ENCODE results near the gene MAP2K3.
A peak's percentile ranks its signal among the peaks of the same experiment; 100 is the strongest.

Gene MAP2K3

DNA sequence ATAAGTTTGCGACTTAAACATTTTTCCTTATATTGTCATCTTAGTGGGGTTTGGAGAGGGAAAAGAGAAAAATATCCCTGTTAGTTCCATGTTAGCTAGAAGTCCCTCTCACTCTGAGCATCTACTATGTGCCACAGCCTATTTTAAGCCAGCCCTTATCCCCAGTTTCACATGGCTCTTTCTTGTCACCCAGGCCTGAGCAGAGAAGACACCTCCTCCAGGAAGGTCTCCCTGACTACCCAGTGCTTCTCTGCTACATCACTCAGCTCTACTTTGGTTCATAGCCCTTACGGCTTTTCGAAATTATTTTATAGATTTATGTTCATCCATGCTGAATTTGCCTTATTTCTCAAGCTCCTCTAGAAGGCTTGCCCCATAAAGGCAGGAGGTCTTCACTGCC is 7.2 kb upstream of the MAP2K3 start:
- H3K27me3 ChIP-seq (ENCODE audit: control insufficient read depth in 3 of 3, insufficient read depth in 3 of 3, low read depth in 1 of 3, low read length in 3 of 3) = peaks cover 2 to 71% (median 33%) of the 10 kb centered on the region in 3 experiments
- H3K4ac ChIP-seq (ENCODE audit: low read length) = no peak overlapping the region
- no peak overlapping the region for H3K14ac ChIP-seq (ENCODE audit: low read length)
- H3K9ac ChIP-seq (ENCODE audit: low read depth, low read length, poor library complexity) = no peak overlapping the region
- no peak overlapping the region for H4K91ac ChIP-seq (ENCODE audit: low read depth, low read length, poor library complexity)
- no peak overlapping the region for H2BK15ac ChIP-seq (ENCODE audit: low read length)
- H2BK12ac ChIP-seq (ENCODE audit: low read length) = no peak overlapping the region
- H3K9me3 ChIP-seq (replicated peaks in 1 of 2; ENCODE audit: control insufficient read depth in 2 of 2, insufficient read depth in 1 of 2, low read depth in 1 of 2, low read length in 2 of 2) = no peaks in the 10 kb centered on the region
- H3K79me1 ChIP-seq (ENCODE audit: low read depth, low read length) = no peaks in the 10 kb centered on the region
- H2BK120ac ChIP-seq (ENCODE audit: low read depth, low read length) = no peak overlapping the region
- H2BK5ac ChIP-seq (ENCODE audit: low read length) = no peak overlapping the region
- no peak overlapping the region for H3K23ac ChIP-seq (ENCODE audit: low read depth, low read length, poor library complexity)
- H3K4me3 ChIP-seq (ENCODE audit: low read length in 2 of 2) = no peak overlapping the region
- H3K18ac ChIP-seq (ENCODE audit: low read length) = no peak overlapping the region
- no CpG with 5 or more reads among the region's 3 CpGs for WGBS, 2 donors (ENCODE audit: extremely low coverage in 2 of 2, insufficient read length in 2 of 2, insufficient replicate concordance in 1 of 2)
- no peak overlapping the region for H3K4me2 ChIP-seq (ENCODE audit: insufficient read depth, low read length, poor library complexity, severe bottlenecking)
- no peak overlapping the region for H3K27ac ChIP-seq (replicated peaks; ENCODE audit: low read length)
- no peak overlapping the region for H2AFZ ChIP-seq (ENCODE audit: low read length)
- H3K36me3 ChIP-seq (replicated peaks in 1 of 2; ENCODE audit: control insufficient read depth in 2 of 2, insufficient read depth in 2 of 2, low read length in 2 of 2) = no peaks in the 10 kb centered on the region
- no peak overlapping the region for H4K8ac ChIP-seq (ENCODE audit: low read depth, low read length)
- peaks cover 3 to 4% of the 10 kb centered on the region in 2 donors for H3K4me1 ChIP-seq (ENCODE audit: control insufficient read depth in 2 of 2, insufficient read depth in 1 of 2, low read depth in 1 of 2, low read length in 2 of 2)
- DNase-seq (ENCODE audit: low spot score) = no peak
- H2AK5ac ChIP-seq (ENCODE audit: low read depth, low read length) = no peak overlapping the region

GRCh38 chr17:21278450-21279197 is 5.9 kb upstream of the MAP2K3 start:
- Histone ChIP-seq H3K9me3 (replicated peaks in 1 of 2; ENCODE audit: control insufficient read depth in 2 of 2, insufficient read depth in 1 of 2, low read depth in 1 of 2, low read length in 2 of 2) (no peaks in the 10 kb centered on the region), H4K91ac (ENCODE audit: low read depth, low read length, poor library complexity) (no peak overlapping the region), H2BK120ac (ENCODE audit: low read depth, low read length) (no peak overlapping the region), H3K18ac (ENCODE audit: low read length) (no peak overlapping the region), H3K79me1 (ENCODE audit: low read depth, low read length) (no peaks in the 10 kb centered on the region), H4K8ac (ENCODE audit: low read depth, low read length) (no peak overlapping the region), H3K23ac (ENCODE audit: low read depth, low read length, poor library complexity) (no peak overlapping the region), H3K36me3 (replicated peaks in 1 of 2; ENCODE audit: control insufficient read depth in 2 of 2, insufficient read depth in 2 of 2, low read length in 2 of 2) (no peaks in the 10 kb centered on the region), H2BK5ac (ENCODE audit: low read length) (no peak overlapping the region), H3K4me1 (ENCODE audit: control insufficient read depth in 2 of 2, insufficient read depth in 1 of 2, low read depth in 1 of 2, low read length in 2 of 2) (peaks cover 4 to 6% of the 10 kb centered on the region in 2 donors), H2BK15ac (ENCODE audit: low read length) (no peak overlapping the region), H3K9ac (ENCODE audit: low read depth, low read length, poor library complexity) (no peak overlapping the region), H2BK12ac (ENCODE audit: low read length) (no peak overlapping the region), H3K27me3 (ENCODE audit: control insufficient read depth in 3 of 3, insufficient read depth in 3 of 3, low read depth in 1 of 3, low read length in 3 of 3) (peaks cover 2 to 71% (median 41%) of the 10 kb centered on the region in 3 experiments), H3K27ac (replicated peaks; ENCODE audit: low read length) (no peak overlapping the region), H3K14ac (ENCODE audit: low read length) (no peak overlapping the region), H3K4me2 (ENCODE audit: insufficient read depth, low read length, poor library complexity, severe bottlenecking) (no peak overlapping the region), H2AK5ac (ENCODE audit: low read depth, low read length) (no peak overlapping the region), H3K4me3 (ENCODE audit: low read length in 2 of 2) (no peak overlapping the region), H2AFZ (ENCODE audit: low read length) (no peak overlapping the region), H3K4ac (ENCODE audit: low read length) (no peak overlapping the region)
- DNase-seq (ENCODE audit: low spot score) = no peak
- no CpG with 5 or more reads among the region's 8 CpGs for WGBS, 2 donors (ENCODE audit: extremely low coverage in 2 of 2, insufficient read length in 2 of 2, insufficient replicate concordance in 1 of 2)

DNA sequence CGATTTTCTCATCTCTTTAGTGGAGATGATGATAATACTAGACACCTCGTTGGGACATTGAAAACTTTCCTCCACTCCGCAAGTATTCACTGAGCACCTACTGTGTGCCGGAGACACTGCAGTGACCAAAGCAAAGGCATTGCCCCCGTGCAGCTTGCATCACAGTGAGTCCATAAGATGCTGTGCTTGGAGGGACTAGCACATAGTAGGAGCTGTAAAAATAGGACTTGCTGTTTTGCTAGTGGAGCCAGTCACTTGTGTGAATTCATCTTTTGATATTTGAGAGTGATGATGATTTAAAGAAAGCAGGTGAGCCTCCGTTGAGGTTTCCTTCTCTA is 5.3 kb upstream of the MAP2K3 start:
- Histone ChIP-seq H3K9me3 (replicated peaks in 1 of 2; ENCODE audit: control insufficient read depth in 2 of 2, insufficient read depth in 1 of 2, low read depth in 1 of 2, low read length in 2 of 2) (no peaks in the 10 kb centered on the region), H3K4ac (ENCODE audit: low read length) (no peak overlapping the region), H2AK5ac (ENCODE audit: low read depth, low read length) (no peak overlapping the region), H2AFZ (ENCODE audit: low read length) (no peak overlapping the region), H3K9ac (ENCODE audit: low read depth, low read length, poor library complexity) (no peak overlapping the region), H3K14ac (ENCODE audit: low read length) (no peak overlapping the region), H4K91ac (ENCODE audit: low read depth, low read length, poor library complexity) (no peak overlapping the region), H3K4me2 (ENCODE audit: insufficient read depth, low read length, poor library complexity, severe bottlenecking) (no peak overlapping the region), H2BK120ac (ENCODE audit: low read depth, low read length) (no peak overlapping the region), H4K8ac (ENCODE audit: low read depth, low read length) (no peak overlapping the region), H3K27ac (replicated peaks; ENCODE audit: low read length) (no peak overlapping the region), H3K4me3 (ENCODE audit: low read length in 2 of 2) (no peak overlapping the region), H3K23ac (ENCODE audit: low read depth, low read length, poor library complexity) (no peak overlapping the region), H3K79me1 (ENCODE audit: low read depth, low read length) (no peaks in the 10 kb centered on the region), H2BK12ac (ENCODE audit: low read length) (no peak overlapping the region), H2BK15ac (ENCODE audit: low read length) (no peak overlapping the region), H3K36me3 (replicated peaks in 1 of 2; ENCODE audit: control insufficient read depth in 2 of 2, insufficient read depth in 2 of 2, low read length in 2 of 2) (no peaks in the 10 kb centered on the region), H3K18ac (ENCODE audit: low read length) (no peak overlapping the region), H2BK5ac (ENCODE audit: low read length) (no peak overlapping the region), H3K4me1 (ENCODE audit: control insufficient read depth in 2 of 2, insufficient read depth in 1 of 2, low read depth in 1 of 2, low read length in 2 of 2) (peaks cover 4 to 10% of the 10 kb centered on the region in 2 donors), H3K27me3 (ENCODE audit: control insufficient read depth in 3 of 3, insufficient read depth in 3 of 3, low read depth in 1 of 3, low read length in 3 of 3) (peaks cover 2 to 71% (median 45%) of the 10 kb centered on the region in 3 experiments)
- DNase-seq (ENCODE audit: low spot score) = no peak
- WGBS, 2 donors (ENCODE audit: extremely low coverage in 2 of 2, insufficient read length in 2 of 2, insufficient replicate concordance in 1 of 2) = no CpG with 5 or more reads among the region's 6 CpGs

- Histone ChIP-seq H2AK5ac (ENCODE audit: low read depth, low read length) (no peak overlapping the region), H3K4me1 (ENCODE audit: control insufficient read depth in 2 of 2, insufficient read depth in 1 of 2, low read depth in 1 of 2, low read length in 2 of 2) (peaks cover 4 to 10% of the 10 kb centered on the region in 2 donors), H3K4me2 (ENCODE audit: insufficient read depth, low read length, poor library complexity, severe bottlenecking) (no peak overlapping the region), H2BK12ac (ENCODE audit: low read length) (no peak overlapping the region), H3K27me3 (ENCODE audit: control insufficient read depth in 3 of 3, insufficient read depth in 3 of 3, low read depth in 1 of 3, low read length in 3 of 3) (peaks cover 2 to 67% (median 41%) of the 10 kb centered on the region in 3 experiments), H2BK120ac (ENCODE audit: low read depth, low read length) (no peak overlapping the region), H3K4ac (ENCODE audit: low read length) (no peak overlapping the region), H3K4me3 (ENCODE audit: low read length in 2 of 2) (no peak overlapping the region), H3K27ac (replicated peaks; ENCODE audit: low read length) (no peak overlapping the region), H4K91ac (ENCODE audit: low read depth, low read length, poor library complexity) (no peak overlapping the region), H3K79me1 (ENCODE audit: low read depth, low read length) (no peaks in the 10 kb centered on the region), H2BK15ac (ENCODE audit: low read length) (no peak overlapping the region), H4K8ac (ENCODE audit: low read depth, low read length) (no peak overlapping the region), H3K9me3 (replicated peaks in 1 of 2; ENCODE audit: control insufficient read depth in 2 of 2, insufficient read depth in 1 of 2, low read depth in 1 of 2, low read length in 2 of 2) (no peaks in the 10 kb centered on the region), H2AFZ (ENCODE audit: low read length) (peak overlapping the region; percentile 63), H3K9ac (ENCODE audit: low read depth, low read length, poor library complexity) (peak overlapping the region; percentile 61), H3K14ac (ENCODE audit: low read length) (no peak overlapping the region), H3K23ac (ENCODE audit: low read depth, low read length, poor library complexity) (no peak overlapping the region), H3K18ac (ENCODE audit: low read length) (no peak overlapping the region), H3K36me3 (replicated peaks in 1 of 2; ENCODE audit: control insufficient read depth in 2 of 2, insufficient read depth in 2 of 2, low read length in 2 of 2) (no peaks in the 10 kb centered on the region), H2BK5ac (ENCODE audit: low read length) (no peak overlapping the region)
- WGBS, 2 donors (ENCODE audit: extremely low coverage in 2 of 2, insufficient read length in 2 of 2, insufficient replicate concordance in 1 of 2) = no CpG with 5 or more reads among the region's 6 CpGs
- no peak for DNase-seq (ENCODE audit: low spot score)
Measured at GRCh38 chr17:21279582-21279981, 4.9 kb upstream of the MAP2K3 start.

Data from neuronal stem cell (in vitro differentiated cells).